ENCODE results near the gene MBNL1.
"Not testable (repeated sequence)": the region's sequence is repeated elsewhere in the genome, so short reads cannot be mapped to it uniquely, and the experiment has no call there.

The MBNL1 gene

GRCh38 chr3:152416808-152417580, 148.3 kb downstream of the MBNL1 start:
- DNase-seq: no peak

DNA sequence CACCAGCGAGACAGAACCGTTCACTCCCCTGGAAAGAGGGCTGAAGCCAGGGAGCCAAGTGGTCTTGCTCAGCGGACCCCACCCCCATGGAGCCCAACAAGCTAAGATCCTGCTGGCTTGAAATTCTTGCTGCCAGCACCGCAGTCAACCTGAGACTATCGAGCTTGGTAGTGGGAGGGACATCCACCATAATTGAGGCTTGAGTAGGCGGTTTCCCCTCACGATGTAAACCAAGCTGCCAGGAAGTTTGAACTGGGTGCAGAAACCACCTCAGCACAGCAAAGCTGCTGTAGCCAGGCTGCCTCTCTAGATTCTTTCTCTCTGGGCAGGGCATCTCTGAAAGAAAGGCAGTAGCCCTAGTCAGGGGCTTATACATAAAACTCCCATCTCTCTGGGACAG, 151.0 kb downstream of the MBNL1 start:
- DNase-seq: no peak

- no peak for DNase-seq
These were observed 152.4 kb downstream of the MBNL1 start for GRCh38 chr3:152421162-152421561.

GRCh38 chr3:152426393-152426792, 157.7 kb downstream of the MBNL1 start:
- no peak for DNase-seq

- no peak for DNase-seq
These were observed 159.8 kb downstream of the MBNL1 start for GRCh38 chr3:152428577-152428976.

- no peak for DNase-seq
These were observed 161.7 kb downstream of the MBNL1 start for GRCh38 chr3:152430223-152431002.

DNA sequence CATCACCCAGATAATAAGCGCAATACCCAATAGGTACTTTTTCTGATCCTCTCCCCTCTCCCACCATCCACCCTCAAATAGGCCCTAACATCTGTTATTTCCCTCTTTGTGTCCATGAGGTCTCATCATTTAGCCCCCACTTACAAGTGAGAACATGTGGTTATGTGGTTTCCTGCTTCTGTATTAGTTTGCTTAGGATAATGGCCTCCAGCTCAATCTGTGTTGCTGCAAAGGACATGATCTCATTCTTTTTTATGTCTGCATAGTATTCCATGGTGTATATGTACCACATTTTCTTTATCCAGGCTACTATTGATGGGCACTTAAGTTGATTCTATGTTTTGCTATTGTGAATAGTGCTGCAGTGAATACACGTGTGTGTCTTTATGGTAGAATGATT, 165.4 kb downstream of the MBNL1 start:
- DNase-seq: no peak

DNA sequence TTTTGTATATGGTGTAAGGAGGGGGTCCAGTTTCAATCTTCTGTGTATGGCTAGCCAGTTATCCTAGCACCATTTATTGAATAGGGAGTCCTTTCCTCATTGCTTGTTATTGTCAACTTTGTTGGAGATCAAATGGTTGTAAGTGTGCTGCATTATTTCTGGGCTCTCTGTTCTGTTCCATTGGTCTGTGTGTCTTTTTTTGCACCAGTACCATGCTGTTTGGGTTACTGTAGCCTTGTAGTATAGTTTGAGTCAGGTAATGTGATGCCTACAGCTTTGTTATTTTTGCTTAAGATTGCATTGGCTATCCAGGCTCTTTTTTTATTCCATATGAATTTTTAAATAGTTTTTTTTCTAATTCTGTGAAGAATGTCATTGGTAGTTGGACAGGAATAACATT, 166.5 kb downstream of the MBNL1 start:
- not testable (repeated sequence) for DNase-seq

- no peak for DNase-seq
These were observed 168.2 kb downstream of the MBNL1 start for GRCh38 chr3:152436707-152437590.

- no peak for DNase-seq
These were observed 169.5 kb downstream of the MBNL1 start for GRCh38 chr3:152438181-152438580.

DNA sequence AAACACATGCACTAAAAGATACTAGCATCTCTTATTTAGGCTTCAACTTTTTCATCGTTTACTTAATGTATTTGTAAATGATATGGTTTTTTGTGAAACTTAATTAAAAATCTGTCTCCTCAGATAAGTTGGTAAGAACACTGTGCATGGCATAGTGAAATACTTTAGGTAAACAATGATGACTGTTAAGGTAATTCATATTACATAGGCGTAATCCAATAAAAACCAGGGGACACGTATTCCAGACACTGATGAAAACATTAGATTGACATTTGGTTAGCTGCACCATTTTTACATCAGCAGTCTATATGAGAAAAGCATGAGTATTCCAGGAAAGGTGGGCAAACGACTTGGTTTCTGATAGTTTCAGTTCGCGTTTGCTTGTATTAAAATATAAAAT, 170.0 kb downstream of the MBNL1 start:
- DNase-seq: no peak

GRCh38 chr3:152440243-152440642, 171.5 kb downstream of the MBNL1 start:
- not testable (repeated sequence) for DNase-seq

DNA sequence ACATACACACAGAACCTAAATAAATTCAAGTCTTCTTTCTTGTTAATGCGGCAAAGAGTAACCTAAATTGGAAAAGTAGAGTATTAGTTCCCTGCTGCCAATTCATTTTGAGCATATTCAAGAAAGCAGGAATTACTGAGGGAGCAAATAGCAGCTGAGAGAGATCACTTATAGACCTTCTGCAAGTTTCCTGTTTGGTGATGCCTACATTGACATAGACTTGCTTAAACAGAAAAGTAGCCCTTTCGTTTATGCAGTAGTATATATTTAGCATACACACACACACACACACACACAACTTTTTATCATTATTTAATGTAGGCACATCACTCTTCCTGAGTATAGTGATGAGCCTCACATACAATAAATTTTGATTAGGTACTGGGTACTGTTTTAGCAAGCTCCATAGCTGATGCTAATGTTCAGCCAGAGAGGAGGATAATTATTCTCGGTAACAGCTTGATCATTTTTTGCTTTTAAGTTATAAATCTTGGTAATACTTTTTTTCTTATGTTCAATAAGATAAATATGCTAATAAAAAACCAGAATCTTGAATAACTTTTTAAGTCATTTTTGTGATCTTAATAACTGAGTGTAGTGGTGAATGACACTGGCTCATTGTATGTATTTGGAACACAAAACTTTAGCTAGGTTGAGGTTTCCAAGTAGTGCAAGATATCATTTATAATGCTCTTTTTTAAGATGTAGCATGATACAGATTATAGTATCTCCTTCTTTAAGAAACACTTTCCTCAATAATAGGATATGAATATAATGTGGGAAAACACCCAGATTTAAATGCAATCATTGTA, 174.7 kb downstream of the MBNL1 start:
- no peak for DNase-seq

DNA sequence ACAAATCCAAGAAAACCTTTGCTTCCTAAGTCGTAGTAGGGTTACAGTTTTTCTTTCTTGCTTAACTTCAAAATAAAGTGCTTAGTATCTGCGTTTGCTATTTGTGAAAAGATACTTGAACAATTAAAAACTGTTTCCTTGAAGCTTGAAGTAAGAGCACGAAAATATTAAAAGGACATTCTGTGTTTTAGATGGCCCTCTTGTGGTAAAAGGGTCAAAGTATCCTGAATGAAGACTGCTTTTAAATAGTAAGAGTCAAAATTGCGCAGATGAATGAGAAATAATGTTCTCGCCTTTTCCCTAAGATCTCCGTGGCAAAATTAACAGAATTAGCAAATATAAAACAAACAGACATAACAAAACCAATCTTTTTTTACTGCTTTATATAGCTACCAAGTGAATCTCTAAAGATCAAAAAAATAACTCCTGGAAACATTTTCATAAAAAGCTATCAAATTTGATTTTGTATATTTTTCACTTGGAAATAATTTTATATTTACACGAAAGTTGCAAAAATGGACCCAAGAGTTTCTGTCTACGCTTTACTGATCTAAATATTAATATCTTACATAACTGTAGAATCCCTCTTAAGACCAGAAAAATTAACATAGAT, 175.4 kb downstream of the MBNL1 start:
- DNase-seq: no peak

- DNase-seq: no peak
These were observed 176.5 kb downstream of the MBNL1 start for GRCh38 chr3:152445212-152445611.

GRCh38 chr3:152446495-152446894, 177.8 kb downstream of the MBNL1 start:
- no peak for DNase-seq

- DNase-seq: no peak
These were observed 178.8 kb downstream of the MBNL1 start for GRCh38 chr3:152447511-152447910.

DNA sequence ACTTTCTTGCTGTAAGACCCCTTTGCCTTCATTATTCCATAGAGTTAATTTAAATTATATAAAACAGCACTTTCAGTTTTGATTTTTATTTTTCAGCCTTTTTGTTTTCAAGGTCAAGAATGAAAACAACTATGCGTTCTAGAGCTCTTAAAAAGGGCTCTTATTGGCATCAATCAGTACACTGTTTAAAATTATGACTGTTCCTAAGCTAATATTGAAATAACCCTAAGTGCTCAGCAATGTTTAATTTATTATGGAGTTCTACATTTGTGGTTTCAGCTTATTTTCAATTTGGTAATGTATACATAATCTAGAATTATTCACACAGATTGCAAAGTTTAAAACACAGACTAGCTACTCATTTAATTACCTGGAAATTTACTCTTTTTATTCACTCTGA, 179.4 kb downstream of the MBNL1 start:
- DNase-seq: no peak

- no peak for DNase-seq
These were observed 183.6 kb downstream of the MBNL1 start for GRCh38 chr3:152452318-152452717.

DNA sequence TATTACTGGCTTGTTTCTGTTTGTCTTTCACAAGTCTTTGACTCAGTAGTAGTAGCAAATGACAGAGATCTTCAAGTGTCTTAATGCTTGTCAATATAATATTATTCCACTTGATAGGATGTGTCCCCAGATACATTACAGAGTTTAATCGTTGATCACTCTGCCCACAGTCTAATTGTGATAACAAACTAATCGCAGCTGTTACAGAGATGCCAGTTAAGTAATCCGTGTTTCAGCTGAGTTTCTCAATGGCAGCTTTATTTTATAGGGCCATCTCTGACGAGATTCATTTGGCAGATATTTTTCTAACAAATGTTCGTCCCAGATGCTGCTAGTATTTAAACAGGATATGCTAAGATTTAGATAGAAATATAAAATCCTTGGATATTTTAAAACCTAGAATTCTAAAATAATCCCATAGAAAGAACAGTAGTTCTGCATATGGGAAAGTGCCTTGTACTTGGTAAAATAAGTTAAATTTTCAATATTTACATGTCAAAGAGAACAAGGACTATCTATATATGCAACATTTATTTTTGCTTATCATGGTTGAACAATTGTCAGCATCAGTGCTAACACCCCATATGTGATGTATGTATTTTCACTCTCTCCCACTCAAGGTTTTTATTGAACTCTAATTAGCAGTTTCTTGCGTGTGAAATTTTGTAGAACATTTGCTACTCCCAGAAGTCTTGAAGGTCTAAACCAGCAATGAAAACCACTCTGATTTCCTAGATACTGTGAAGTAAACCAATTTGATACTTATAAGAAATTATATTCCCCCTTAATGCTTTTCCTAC, 185.5 kb downstream of the MBNL1 start:
- DNase-seq: no peak

GRCh38 chr3:152455989-152456388, 187.3 kb downstream of the MBNL1 start:
- no peak for DNase-seq
